Endodermal cell (in vitro differentiated cells): Measurements from ENCODE around the gene OR8B12. TPM values are rescaled to one million over a fixed set of nuclear protein-coding genes. Genes with fewer than 3 reads are reported as not detected.

ENCODE experiments used
- DNase-seq: peaks from one replicate; pipeline ENCODE4 v3.0.0-alpha.2; 2017
- H3K27ac ChIP-seq: 2 replicates; pipeline ENCODE4 v1.5.1; 2013; ENCODE audit warnings: mild to moderate bottlenecking, low read depth, low read length, moderate library complexity
- H3K27me3 ChIP-seq: 2 replicates; pipeline ENCODE4 v1.6.1; 2013; ENCODE audit warnings: mild to moderate bottlenecking, low read length, moderate library complexity; ENCODE audit not compliant: insufficient read depth, control insufficient read depth, poor library complexity, severe bottlenecking
- H3K36me3 ChIP-seq: 2 replicates; pipeline ENCODE4 v1.7.0; 2013; ENCODE audit warnings: mild to moderate bottlenecking, low read length, moderate library complexity; ENCODE audit not compliant: control insufficient read depth, insufficient read depth
- H3K4me1 ChIP-seq: one replicate; pipeline ENCODE4 v1.7.0; 2013; ENCODE audit warnings: low read length; ENCODE audit not compliant: control insufficient read depth, insufficient read depth
- H3K4me3 ChIP-seq: 2 replicates; pipeline ENCODE4 v1.5.1; 2013; ENCODE audit warnings: mild to moderate bottlenecking, low read length, moderate library complexity
- H3K9ac ChIP-seq: 2 replicates; pipeline ENCODE4 v1.6.1; 2013; ENCODE audit warnings: mild to moderate bottlenecking, low read length, moderate library complexity; ENCODE audit not compliant: poor library complexity, severe bottlenecking; ENCODE audit errors: extremely low read depth
- H3K9me3 ChIP-seq: 2 replicates; pipeline ENCODE4 v1.6.1; 2013; ENCODE audit warnings: mild to moderate bottlenecking, low read length, moderate library complexity; ENCODE audit not compliant: control insufficient read depth
- H3K27ac Mint-ChIP-seq: 2 replicates; pipeline ENCODE4 v1.8.0; 2020; ENCODE audit warnings: mixed read lengths
- H3K27me3 Mint-ChIP-seq: 2 replicates; pipeline ENCODE4 v1.8.0; 2021; ENCODE audit warnings: mild to moderate bottlenecking, mixed read lengths; ENCODE audit not compliant: insufficient read depth
- H3K36me3 Mint-ChIP-seq: 2 replicates; pipeline ENCODE4 v1.8.0; 2020; ENCODE audit warnings: low read depth, mixed read lengths
- H3K4me1 Mint-ChIP-seq: 2 replicates; pipeline ENCODE4 v1.8.0; 2020; ENCODE audit warnings: mixed read lengths
- H3K4me3 Mint-ChIP-seq: 2 replicates; pipeline ENCODE4 v1.8.0; 2020; ENCODE audit warnings: mild to moderate bottlenecking, moderate library complexity, mixed read lengths
- H3K9me3 Mint-ChIP-seq: 2 replicates; pipeline ENCODE4 v1.8.0; 2020; ENCODE audit warnings: mild to moderate bottlenecking, mixed read lengths
- WGBS, 2 experiments: methylation state at CpG; one replicate each; pipeline versions ENCODE4 v1.1.5 to v1.1.7; 2013; ENCODE audit warnings: missing lambda C conversion rate in 2 of 2, mixed read lengths in 1 of 2; ENCODE audit not compliant: insufficient coverage in 1 of 2, insufficient read length in 1 of 2; 5-methylcytosine and 5-hydroxymethylcytosine counted together
- total RNA-seq, 2 donors: library from RNA; stranded (reverse); fragmentation: NEBNext Ultra II Directional in 1 of 2; extraction: Animal tissue kit (Norgen Biotek cat#: 25700) in 1 of 2; gene quantifications; 2 replicates in 1 of 2; 3 replicates in 1 of 2; pipeline ENCODE4 v1.2.1, GENCODE V29; 2021
- TF ChIP-seq, protein P1 (sequence below): fragments of 200-600 bp; sonication (generic); conservative IDR thresholded peaks from 2 replicates; pipeline ENCODE4 v1.5.0; 2021; ENCODE audit warnings: antibody characterized with exemption, mild to moderate bottlenecking

OR8B12 gene
- total RNA-seq, 2 donors from 2014 or later: not detected

DNA sequence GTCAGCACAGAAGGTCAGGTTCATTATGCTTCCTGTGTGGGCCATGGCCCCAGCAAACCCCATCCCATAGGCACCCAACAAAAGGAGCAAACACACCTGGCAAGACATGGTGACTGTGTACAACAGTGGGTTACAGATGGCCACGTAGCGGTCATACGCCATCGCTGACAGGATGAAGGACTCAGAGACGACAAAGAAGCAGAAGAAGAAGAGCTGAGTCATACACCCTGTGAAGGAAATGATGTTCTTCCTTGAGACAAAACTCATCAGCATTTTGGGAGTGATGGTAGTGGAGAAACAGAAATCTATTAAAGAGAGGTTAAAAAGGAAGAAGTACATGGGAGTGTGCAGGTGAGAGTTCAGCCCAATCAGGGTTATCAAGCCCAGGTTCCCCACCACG lies 309 bp downstream of the OR8B12 start:
- Histone ChIP-seq H3K27ac (no peak overlapping the region), H3K36me3 (no peaks in the 10 kb centered on the region), H3K27me3 (no peaks in the 10 kb centered on the region), H3K4me3 (no peak overlapping the region), H3K9me3 (no peaks in the 10 kb centered on the region), H3K9ac (no peak overlapping the region), H3K4me1 (no peaks in the 10 kb centered on the region)
- Mint-ChIP-seq H3K4me3 (no peak overlapping the region), H3K27me3 (no peaks in the 10 kb centered on the region), H3K4me1 (peaks cover under 1% of the 10 kb centered on the region), H3K36me3 (no peaks in the 10 kb centered on the region), H3K9me3 (no peaks in the 10 kb centered on the region), H3K27ac (no peak overlapping the region)
- WGBS, 2 experiments: 93 to 97% methylated on average over 6 of the region's 6 CpGs
- TF ChIP-seq, protein P1, sequence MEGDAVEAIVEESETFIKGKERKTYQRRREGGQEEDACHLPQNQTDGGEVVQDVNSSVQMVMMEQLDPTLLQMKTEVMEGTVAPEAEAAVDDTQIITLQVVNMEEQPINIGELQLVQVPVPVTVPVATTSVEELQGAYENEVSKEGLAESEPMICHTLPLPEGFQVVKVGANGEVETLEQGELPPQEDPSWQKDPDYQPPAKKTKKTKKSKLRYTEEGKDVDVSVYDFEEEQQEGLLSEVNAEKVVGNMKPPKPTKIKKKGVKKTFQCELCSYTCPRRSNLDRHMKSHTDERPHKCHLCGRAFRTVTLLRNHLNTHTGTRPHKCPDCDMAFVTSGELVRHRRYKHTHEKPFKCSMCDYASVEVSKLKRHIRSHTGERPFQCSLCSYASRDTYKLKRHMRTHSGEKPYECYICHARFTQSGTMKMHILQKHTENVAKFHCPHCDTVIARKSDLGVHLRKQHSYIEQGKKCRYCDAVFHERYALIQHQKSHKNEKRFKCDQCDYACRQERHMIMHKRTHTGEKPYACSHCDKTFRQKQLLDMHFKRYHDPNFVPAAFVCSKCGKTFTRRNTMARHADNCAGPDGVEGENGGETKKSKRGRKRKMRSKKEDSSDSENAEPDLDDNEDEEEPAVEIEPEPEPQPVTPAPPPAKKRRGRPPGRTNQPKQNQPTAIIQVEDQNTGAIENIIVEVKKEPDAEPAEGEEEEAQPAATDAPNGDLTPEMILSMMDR: no peak
- no peak for DNase-seq

DNA sequence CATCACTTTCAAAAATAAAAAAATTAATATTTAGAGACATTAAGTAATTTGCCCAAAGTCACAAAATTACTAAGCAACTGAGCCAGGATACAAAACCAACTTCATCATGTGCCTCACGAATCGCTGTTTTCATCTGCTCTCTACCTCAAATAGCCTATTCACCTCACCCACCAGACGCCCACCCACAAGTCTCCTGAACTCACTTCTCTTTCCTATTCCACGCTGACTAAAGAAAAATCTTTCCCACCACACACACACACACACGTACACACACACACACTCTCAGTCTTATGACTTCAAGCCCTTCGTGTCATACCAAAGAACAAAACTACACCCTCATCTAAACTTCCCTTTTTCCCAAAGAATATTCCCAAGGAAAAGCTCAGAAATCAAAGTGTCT lies 2.2 kb downstream of the OR8B12 start:
- H3K9ac ChIP-seq: no peak overlapping the region
- DNase-seq: no peak
- no peaks in the 10 kb centered on the region for H3K4me1 ChIP-seq
- H3K4me3 ChIP-seq: no peak overlapping the region
- no peaks in the 10 kb centered on the region for H3K27me3 Mint-ChIP-seq
- H3K27ac ChIP-seq: no peak overlapping the region
- H3K4me1 Mint-ChIP-seq: peaks cover 10% of the 10 kb centered on the region
- 89 to 91% methylated on average over 6 of the region's 6 CpGs for WGBS, 2 experiments
- no peaks in the 10 kb centered on the region for H3K36me3 Mint-ChIP-seq
- no peaks in the 10 kb centered on the region for H3K9me3 ChIP-seq
- H3K36me3 ChIP-seq: no peaks in the 10 kb centered on the region
- no peaks in the 10 kb centered on the region for H3K27me3 ChIP-seq
- H3K4me3 Mint-ChIP-seq: no peak overlapping the region
- H3K9me3 Mint-ChIP-seq: no peaks in the 10 kb centered on the region
- H3K27ac Mint-ChIP-seq: no peak overlapping the region
- TF ChIP-seq, protein P1: no peak

DNA sequence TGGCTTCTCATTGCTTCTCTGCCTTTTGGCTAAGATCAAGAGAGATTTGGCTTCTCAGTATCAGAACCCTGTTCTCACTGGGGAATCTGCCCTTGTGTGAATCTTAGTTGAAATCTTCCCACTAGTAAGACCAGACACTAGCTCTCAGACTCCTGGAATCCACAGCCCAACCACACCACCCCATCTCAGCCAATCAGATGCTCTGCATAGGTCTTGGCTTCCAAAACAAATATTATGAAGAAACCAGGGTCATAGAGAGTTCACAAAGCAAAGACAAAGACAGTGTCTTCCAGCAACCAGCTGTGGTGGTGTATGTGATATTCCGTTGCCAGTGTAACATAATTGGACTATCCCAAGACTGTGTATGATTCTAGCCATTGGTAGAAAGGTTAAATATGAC lies 5.4 kb downstream of the OR8B12 start:
- H3K36me3 Mint-ChIP-seq: no peaks in the 10 kb centered on the region
- H3K36me3 ChIP-seq: no peaks in the 10 kb centered on the region
- H3K9ac ChIP-seq: no peak overlapping the region
- WGBS, 2 experiments: 91% methylated on average over 1 of the region's 1 CpG; no CpG with 5 or more reads in 1 of the 2 experiments
- no peaks in the 10 kb centered on the region for H3K4me1 ChIP-seq
- H3K9me3 ChIP-seq: no peaks in the 10 kb centered on the region
- H3K27me3 Mint-ChIP-seq: no peaks in the 10 kb centered on the region
- DNase-seq: no peak
- TF ChIP-seq, protein P1: no peak
- H3K9me3 Mint-ChIP-seq: no peaks in the 10 kb centered on the region
- H3K27me3 ChIP-seq: no peaks in the 10 kb centered on the region
- H3K4me3 Mint-ChIP-seq: no peak overlapping the region
- H3K4me1 Mint-ChIP-seq: peaks cover 11% of the 10 kb centered on the region
- H3K4me3 ChIP-seq: no peak overlapping the region
- no peak overlapping the region for H3K27ac ChIP-seq
- no peak overlapping the region for H3K27ac Mint-ChIP-seq
